GM19351 (cell line): Measurements from ENCODE around the gene TMEM120B.

Source experiments
- ATAC-seq: cut with Tn5 transposase; IDR thresholded peaks from one replicate; pipeline ENCODE4 v1.9.1; 2021; ENCODE audit warnings: mild to moderate bottlenecking, moderate library complexity; ENCODE audit not compliant: unreplicated experiment

TMEM120B gene

DNA sequence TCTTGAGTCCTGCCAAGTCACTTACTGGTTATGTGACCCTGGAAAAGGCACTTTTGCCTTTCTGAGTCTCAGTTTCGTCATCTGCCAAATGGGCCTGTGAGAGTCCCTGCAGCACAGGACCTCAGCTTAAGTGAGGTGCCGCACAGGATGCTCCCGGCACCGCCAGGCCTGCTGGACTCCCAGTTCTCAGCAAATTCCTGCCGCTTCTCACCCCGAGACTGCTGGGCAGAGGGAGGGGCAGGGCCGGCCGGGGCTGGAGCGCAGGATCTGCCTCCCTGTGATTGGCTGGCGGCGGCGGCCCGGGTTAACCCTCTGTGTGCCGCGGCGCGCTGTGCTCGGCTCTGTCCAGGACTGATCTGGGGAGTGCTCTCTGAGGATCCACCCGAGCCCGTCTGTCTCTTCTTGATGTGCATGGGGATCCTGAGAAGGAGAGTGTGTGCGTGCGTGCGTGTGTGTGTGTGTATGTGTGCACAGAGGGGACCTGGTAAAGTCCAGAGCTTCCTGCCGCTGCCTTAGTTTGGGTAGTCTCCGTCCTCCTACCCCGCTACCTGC lies 99.8 kb downstream of the TMEM120B start:
- ATAC-seq = peak; percentile 30

DNA sequence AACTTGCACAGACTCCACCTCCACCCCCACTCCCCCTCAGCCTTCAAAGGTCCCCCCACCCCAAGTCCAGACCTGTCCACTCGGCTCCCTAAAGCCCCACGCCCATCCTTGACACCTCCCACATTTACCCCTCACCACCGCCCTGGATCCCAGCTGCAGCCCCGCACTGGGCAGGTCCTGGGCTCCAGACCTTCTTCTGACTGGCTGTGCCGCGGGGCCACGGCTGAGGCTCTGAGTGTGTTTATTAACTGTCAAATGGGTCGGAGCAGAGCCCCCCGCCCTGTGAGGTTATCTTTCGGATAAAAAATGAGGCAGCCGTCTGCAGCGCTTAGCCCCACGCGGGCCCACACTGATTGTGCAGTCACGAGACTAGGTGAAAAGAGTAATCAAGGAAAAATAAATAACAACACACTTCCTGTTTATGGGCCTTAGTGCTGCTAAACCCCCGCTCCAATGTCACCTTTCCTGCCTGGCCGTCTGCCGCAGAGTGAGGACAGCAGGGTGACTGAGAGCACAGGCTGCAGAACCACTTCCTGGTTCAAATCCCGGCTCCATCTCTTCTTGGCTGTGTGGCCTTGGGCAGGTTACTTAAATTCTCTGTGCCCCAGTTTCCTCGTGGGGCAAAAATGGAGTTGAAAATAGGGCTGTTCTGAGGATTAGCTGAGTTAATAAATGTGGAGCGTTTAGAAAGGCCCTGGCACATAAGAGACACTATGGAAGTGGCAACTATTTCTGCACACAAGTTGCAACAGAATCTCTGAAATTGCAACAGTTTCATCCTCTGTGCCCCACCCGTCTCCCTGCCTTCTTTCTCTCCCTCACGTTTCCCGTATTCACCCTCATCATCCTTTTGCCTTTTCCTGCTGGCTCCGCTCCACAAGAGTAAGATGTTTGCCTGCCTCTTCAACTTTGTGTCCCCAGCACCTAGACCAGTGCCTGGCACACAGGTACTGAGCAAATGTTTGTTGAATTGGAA lies 100.7 kb downstream of the TMEM120B start:
- no peak for ATAC-seq

DNA sequence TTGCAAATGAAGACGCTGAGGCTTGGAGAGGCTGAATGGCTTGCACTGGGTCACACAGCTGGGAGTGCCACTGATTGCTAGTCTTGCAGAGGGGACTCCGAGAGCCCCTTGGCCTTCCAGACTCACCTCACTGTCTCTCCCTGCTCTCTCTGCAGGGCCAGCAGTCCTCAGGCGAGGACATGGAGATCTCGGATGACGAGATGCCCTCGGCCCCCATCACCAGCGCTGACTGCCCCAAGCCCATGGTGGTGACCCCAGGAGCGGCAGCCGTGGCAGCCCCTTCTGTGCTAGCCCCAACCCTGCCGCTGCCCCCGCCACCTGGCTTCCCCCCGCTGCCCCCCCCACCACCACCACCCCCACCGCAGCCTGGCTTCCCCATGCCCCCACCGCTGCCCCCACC lies 101.4 kb downstream of the TMEM120B start:
- no peak for ATAC-seq

DNA sequence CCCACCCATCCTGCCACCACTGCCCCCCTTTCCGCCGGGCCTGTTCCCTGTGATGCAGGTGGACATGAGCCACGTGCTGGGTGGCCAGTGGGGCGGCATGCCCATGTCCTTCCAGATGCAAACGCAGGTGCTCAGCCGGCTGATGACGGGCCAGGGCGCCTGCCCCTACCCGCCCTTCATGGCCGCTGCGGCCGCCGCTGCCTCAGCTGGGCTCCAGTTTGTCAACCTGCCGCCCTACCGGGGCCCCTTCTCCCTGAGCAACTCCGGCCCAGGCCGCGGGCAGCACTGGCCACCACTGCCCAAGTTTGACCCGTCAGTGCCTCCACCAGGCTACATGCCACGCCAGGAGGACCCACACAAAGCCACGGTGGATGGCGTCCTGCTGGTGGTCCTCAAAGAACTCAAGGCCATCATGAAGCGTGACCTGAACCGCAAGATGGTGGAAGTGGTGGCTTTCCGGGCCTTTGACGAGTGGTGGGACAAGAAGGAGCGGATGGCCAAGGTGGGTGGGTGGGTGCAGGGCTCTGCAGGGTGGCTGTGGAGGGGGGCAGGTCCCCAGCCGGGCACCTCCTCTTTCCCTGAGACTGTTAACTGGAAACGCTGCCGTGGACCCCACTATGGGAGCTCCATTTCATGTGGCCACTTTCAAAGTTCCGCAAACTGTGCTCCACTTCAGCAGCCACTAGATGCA lies 102.0 kb downstream of the TMEM120B start:
- ATAC-seq = no peak

DNA sequence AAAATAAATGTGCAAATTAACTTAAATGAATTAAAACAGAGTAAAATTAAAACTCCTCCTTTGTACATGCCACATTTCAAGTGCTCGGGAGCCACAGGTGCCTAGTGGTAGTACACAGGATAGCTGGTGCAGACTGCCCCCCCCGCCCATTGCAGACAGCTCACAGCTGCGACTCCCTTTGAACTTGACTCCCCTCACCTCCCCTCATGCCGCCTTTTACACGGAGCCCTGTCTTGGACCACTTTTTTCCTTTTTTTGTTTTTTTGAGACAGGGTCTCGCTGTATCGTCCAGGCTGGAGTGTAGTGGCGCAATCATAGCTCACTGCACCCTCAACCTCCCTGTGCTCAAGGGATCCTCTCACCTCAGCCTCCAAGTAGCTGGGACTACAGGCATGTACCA lies 102.7 kb downstream of the TMEM120B start:
- ATAC-seq = no peak

DNA sequence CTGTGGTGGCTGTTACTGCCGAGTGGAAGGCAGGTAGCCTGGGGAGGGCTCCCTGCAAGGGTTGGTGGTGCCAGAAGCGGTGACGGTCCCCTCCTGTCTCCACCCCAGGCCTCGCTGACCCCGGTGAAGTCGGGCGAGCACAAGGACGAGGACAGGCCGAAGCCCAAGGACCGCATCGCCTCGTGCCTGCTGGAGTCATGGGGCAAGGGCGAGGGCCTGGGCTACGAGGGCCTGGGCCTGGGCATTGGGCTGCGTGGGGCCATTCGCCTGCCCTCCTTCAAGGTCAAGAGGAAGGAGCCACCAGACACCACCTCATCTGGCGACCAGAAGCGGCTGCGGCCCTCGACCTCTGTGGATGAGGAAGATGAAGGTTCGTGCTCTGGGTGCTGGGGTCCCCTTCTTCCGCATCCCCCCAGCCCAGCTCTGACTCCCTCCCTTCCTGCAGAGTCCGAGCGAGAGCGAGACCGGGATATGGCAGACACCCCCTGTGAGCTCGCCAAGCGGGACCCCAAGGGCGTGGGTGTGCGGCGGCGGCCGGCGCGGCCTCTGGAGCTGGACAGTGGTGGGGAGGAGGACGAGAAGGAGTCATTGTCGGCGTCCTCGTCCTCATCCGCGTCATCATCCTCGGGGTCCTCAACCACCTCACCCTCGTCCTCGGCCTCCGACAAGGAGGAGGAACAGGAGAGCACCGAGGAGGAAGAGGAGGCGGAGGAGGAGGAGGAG lies 104.5 kb downstream of the TMEM120B start:
- no peak for ATAC-seq

DNA sequence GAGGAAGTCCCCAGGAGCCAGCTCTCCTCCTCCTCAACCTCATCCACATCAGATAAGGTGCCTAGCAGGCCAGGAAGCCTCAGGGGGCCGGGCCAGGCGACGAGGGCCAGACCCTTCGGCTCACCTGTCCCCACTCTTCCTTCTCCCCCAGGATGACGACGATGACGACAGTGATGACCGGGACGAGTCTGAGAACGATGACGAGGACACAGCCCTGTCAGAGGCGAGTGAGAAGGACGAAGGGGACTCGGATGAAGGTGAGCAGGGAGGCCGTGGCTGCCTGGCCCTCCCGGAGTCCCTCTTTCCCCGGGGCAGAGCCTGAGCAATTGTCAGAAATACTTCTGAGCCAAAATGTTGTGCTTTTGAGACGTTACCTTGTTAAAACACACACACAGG lies 105.1 kb downstream of the TMEM120B start:
- no peak for ATAC-seq

DNA sequence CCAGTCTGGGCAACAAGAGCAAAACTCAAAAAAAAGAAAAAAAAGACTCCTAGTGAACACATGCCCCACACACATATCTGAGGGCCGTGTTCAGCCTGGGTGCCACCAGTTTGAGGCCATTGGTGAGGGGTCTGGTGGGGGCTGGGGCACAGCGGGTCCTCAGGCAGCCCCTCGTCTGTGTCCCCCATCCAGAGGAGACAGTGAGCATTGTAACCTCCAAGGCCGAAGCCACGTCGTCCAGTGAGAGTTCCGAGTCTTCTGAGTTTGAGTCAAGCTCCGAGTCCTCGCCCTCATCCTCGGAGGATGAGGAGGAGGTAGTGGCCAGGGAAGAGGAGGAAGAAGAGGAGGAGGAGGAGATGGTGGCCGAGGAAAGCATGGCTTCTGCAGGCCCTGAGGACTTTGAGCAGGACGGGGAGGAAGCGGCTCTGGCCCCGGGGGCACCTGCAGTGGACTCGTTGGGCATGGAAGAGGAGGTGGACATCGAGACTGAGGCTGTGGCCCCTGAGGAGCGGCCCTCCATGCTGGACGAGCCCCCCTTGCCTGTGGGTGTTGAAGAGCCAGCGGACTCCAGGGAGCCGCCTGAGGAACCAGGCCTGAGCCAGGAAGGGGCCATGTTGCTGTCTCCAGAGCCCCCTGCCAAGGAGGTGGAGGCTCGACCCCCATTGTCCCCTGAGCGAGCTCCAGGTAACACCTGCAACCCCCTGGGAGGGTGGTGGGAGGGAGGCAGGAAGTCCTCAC lies 106.8 kb downstream of the TMEM120B start:
- no peak for ATAC-seq

DNA sequence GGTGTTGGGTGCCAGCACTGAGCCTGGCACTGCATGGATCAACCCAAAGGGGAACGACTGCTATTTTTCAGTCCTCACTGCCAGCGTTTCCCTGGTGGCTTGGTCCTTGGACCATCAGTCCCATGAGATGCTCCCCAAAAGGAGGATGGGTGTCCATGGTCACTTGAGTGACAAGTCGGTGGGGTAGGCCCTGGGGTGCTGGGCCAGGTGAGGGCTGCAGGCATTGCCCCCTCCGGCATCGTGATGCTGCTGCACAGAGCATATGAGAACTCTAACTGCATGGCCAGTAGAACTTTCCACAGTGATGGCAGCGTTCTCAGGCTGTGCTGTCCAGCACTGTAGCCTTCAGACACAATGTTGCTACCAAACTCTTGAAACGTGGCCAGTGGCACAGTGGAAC lies 107.5 kb downstream of the TMEM120B start:
- ATAC-seq = no peak

DNA sequence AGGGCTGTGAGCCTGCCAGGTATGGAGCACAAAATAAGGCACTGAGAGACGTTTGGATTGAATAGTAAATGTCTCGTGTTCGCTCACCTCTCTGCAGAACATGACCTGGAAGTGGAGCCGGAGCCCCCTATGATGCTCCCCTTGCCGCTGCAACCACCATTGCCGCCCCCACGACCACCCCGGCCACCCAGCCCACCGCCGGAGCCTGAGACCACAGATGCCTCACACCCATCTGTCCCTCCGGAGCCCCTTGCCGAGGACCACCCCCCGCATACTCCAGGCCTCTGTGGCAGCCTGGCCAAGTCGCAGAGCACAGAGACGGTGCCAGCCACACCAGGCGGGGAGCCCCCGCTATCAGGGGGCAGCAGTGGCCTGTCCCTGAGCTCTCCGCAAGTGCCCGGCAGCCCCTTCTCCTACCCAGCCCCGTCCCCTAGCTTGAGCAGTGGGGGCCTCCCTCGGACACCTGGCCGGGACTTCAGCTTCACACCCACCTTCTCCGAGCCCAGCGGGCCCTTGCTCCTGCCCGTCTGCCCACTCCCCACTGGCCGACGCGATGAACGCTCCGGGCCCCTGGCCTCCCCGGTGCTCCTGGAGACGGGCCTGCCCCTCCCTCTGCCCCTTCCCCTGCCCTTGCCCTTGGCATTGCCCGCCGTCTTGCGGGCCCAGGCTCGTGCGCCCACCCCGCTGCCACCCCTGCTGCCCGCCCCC lies 110.0 kb downstream of the TMEM120B start:
- no peak for ATAC-seq

DNA sequence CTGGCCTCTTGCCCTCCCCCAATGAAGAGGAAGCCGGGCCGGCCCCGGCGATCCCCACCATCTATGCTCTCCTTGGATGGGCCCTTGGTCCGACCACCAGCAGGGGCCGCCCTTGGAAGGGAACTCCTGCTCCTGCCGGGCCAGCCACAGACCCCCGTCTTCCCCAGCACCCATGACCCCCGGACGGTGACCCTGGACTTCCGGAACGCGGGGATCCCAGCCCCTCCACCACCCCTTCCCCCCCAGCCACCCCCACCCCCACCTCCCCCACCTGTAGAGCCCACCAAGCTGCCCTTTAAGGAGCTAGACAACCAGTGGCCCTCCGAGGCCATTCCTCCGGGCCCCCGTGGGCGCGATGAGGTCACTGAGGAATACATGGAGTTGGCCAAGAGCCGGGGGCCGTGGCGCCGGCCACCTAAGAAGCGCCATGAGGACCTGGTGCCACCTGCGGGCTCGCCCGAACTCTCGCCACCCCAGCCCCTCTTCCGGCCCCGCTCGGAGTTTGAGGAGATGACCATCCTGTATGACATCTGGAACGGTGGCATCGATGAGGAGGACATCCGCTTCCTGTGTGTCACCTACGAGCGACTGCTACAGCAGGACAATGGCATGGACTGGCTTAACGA lies 110.7 kb downstream of the TMEM120B start:
- ATAC-seq = no peak

DNA sequence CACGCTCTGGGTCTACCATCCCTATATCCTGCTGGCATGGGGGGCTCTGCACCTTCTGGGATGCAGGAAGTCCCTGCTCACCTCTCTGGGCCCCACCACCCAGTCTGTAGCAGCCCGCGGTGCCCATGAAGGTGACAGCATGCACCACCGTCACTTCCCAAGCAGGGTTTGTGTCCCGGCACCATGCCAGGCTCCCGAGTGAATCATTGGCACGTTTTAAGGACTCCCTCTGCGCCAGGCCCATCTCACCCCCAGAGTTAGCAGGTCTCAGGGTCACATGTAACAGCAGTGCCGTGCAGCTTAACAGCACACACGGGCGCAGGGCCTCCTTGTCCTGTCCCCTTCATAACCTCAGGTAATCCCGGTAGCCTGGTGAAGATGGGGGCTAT lies 111.2 kb downstream of the TMEM120B start:
- ATAC-seq = no peak

DNA sequence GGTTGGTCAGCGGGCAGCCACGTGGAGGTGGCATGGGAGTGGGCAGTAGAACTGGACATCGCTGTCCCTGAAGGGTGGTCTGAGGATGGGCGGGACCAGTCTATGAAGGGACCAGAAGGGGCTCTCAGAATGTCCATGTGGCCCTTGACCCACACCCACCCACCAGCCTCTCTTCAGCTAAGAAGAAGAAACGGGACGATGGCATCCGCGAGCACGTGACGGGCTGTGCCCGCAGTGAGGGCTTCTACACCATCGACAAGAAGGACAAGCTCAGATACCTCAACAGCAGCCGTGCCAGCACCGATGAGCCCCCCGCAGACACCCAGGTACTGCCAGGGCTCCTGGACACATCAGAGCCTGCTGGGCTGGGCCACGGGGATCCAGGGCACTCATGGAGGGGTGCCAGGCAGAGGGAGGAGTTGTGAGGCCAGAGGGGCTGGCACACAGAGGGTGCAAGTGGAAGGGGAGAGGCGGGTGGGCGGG lies 112.5 kb downstream of the TMEM120B start:
- no peak for ATAC-seq

DNA sequence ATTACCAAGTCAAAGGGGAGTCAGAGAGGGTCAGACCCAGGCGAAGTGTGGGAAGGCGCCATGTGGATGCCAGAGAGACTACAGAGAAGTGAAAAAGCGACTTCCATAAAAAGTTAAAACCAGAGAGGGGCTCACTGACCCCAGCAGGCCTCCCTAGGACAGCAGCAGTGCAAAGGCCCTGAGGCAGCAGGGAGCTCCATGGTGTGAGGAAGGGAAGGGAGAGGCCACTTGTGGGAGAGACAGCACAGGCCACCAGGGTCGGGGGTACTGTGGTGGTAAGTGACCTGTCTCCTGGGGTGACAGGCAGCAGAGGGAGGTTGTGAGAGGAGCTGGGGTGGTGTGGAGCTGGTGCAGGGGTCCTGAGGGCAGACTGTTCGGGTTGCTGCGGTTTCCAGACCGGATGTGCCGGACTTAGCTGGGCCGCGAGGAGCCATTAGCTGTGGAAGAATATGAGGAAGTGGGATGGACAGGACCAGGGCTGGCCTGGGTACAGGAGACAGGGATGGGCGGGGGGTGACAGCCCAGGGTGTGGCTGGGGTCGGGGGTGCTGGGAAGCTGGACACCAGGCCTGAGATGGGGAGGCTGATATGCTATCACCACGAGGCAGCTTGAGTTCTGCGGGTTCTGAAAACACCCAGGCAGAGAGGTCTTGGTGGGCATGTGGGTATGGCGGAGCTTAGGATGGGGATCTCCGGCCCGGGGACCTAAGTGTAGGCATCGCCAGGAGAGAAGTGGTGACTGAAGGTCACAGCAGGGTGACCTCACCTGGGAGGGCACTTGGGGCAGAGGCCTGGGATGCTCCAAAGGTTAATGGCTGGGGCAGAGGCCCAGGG lies 114.0 kb downstream of the TMEM120B start:
- ATAC-seq = no peak

DNA sequence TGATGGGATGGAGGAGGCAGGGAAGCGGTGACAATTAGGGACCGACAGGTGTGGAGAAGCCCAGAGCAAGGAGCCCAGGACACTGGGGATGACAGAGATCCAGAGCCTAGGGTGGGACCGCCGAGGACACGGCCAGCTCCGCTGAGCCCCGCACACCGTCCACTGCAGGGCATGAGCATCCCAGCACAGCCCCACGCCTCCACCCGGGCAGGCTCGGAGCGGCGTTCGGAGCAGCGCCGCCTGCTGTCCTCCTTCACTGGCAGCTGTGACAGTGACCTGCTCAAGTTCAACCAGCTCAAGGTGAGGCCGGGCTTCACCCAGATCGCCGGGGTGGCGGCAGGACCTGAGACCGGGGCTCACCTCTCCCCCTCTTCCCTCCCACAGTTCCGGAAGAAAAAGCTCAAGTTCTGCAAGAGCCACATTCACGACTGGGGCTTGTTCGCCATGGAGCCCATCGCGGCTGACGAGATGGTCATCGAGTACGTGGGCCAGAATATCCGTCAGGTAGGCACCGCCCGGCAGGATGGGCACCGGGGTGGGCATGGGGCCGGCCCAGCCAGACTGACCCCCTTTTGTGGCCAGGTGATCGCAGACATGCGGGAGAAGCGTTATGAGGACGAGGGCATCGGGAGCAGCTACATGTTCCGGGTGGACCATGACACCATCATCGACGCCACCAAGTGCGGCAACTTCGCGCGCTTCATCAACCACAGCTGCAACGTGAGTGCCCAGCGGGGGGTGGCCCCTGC lies 115.0 kb downstream of the TMEM120B start:
- no peak for ATAC-seq

DNA sequence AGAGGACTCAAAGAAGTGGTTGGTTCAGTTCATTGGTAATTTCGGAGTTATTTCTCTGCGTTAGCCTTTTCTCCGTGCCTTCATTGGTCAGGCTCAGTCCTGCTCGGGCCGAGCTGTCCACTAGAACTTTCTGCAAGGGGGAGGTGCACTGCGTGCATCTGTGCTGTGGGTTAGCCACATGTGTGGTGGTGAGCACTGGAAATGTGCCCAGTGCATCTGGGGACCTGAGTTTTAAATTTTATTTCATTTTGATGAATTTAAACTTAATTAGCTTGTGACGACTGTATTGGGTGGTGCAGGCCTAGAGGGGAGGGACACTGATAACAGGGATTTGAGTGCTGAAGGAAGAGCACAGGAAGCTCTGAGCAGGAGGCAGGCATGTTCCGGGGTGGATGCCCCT lies 115.8 kb downstream of the TMEM120B start:
- ATAC-seq = no peak

DNA sequence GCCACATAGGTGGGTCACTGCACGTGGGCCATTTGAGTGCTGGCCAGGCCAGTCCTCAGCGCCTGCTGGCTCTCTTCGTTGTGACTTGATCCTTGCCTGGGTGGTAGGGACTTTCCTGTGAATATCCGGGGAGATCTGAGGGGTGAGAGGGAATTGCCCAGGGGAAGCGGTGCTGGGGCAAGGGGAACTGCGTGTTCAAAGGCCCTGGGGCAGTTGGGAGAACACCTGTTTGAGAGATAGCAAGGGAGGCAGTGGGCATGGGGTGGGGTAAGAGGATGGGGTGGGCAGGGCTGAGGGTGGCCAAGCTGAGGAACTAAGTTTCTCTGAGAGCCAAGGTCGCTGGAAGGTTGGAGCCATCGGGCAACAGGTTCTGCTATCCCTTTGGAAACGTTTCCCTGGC lies 116.3 kb downstream of the TMEM120B start:
- no peak for ATAC-seq
